Liver (tissue), 9 donors: ENCODE data around the gene TPGS2. TPM values are rescaled to one million over a fixed set of nuclear protein-coding genes. Genes with fewer than 3 reads are reported as not detected.

Source experiments
- DNase-seq: peaks from one replicate; pipeline ENCODE4 v3.0.0-alpha.2; 2017; ENCODE audit warnings: low spot score
- H3K27ac ChIP-seq, 2 donors: one replicate each; pipeline ENCODE4 v1.7.0; 2013; ENCODE audit warnings: inconsistent platforms in 2 of 2, low read length in 2 of 2, control low read depth in 1 of 2, low read depth in 1 of 2, mild to moderate bottlenecking in 1 of 2
- H3K27me3 ChIP-seq, 4 donors: one replicate each; pipeline versions ENCODE4 v1.6.1 to v1.7.0; 2013; ENCODE audit warnings: low read length in 3 of 4, inconsistent platforms in 1 of 4, mild to moderate bottlenecking in 1 of 4, moderate library complexity in 1 of 4; ENCODE audit not compliant: control insufficient read depth in 4 of 4, insufficient read depth in 4 of 4
- H3K36me3 ChIP-seq, 4 donors: one replicate each; pipeline versions ENCODE4 v1.6.1 to v1.7.0; 2013; ENCODE audit warnings: low read length in 3 of 4, mild to moderate bottlenecking in 3 of 4, low read depth in 1 of 4, moderate library complexity in 1 of 4; ENCODE audit not compliant: control insufficient read depth in 4 of 4, insufficient read depth in 3 of 4
- H3K4me1 ChIP-seq, 4 donors: one replicate each; pipeline versions ENCODE4 v1.6.1 to v1.7.0; 2013; ENCODE audit warnings: low read length in 3 of 4, mild to moderate bottlenecking in 3 of 4, moderate library complexity in 1 of 4; ENCODE audit not compliant: control insufficient read depth in 4 of 4, insufficient read depth in 4 of 4
- H3K4me3 ChIP-seq, 3 donors: one replicate each; pipeline versions ENCODE4 v1.6.1 to v1.7.0; 2013; ENCODE audit warnings: low read length in 3 of 3, control low read depth in 1 of 3, low read depth in 1 of 3, mild to moderate bottlenecking in 1 of 3
- H3K9ac ChIP-seq, 2 donors: one replicate each; pipeline ENCODE4 v1.7.0; 2013; ENCODE audit warnings: low read length in 2 of 2, mild to moderate bottlenecking in 2 of 2, moderate library complexity in 2 of 2, control low read depth in 1 of 2, low read depth in 1 of 2
- H3K9me3 ChIP-seq, 4 donors: one replicate each; pipeline versions ENCODE4 v1.6.1 to v1.7.0; 2013; ENCODE audit warnings: low read length in 3 of 4; ENCODE audit not compliant: control insufficient read depth in 4 of 4
- ATF3 ChIP-seq: IDR thresholded peaks from 2 replicates; pipeline ENCODE4 v1.6.1; 2016; ENCODE audit warnings: antibody characterized with exemption
- CTCF ChIP-seq: fragments of 150-350 bp; IDR thresholded peaks from 2 replicates; pipeline ENCODE4 v1.5.1; 2017; ENCODE audit warnings: improper control_type of control experiment, low read depth, low read length; ENCODE audit not compliant: missing input control
- EGR1 ChIP-seq, 2 donors: IDR thresholded peaks; 2 replicates each; pipeline ENCODE4 v1.6.1; 2016 to 2018; ENCODE audit warnings: antibody characterized with exemption in 2 of 2, low read depth in 2 of 2
- FOXA1 ChIP-seq: IDR thresholded peaks from 2 replicates; pipeline ENCODE4 v1.6.1; 2016; ENCODE audit warnings: antibody characterized with exemption
- FOXA2 ChIP-seq: IDR thresholded peaks from 2 replicates; pipeline ENCODE4 v1.6.1; 2016; ENCODE audit warnings: antibody characterized with exemption
- GABPA ChIP-seq, 2 donors: IDR thresholded peaks in 1 of 2; conservative IDR thresholded peaks in 1 of 2; 2 replicates each; pipeline ENCODE4 v1.6.1; 2016; ENCODE audit warnings: antibody characterized with exemption in 2 of 2, mild to moderate bottlenecking in 1 of 2, moderate library complexity in 1 of 2
- HNF4A ChIP-seq, 2 donors: conservative IDR thresholded peaks; 2 replicates each; pipeline ENCODE4 v1.6.1; 2016; ENCODE audit warnings: antibody characterized with exemption in 2 of 2, mild to moderate bottlenecking in 2 of 2
- HNF4G ChIP-seq: IDR thresholded peaks from 2 replicates; pipeline ENCODE4 v1.6.1; 2016; ENCODE audit warnings: antibody characterized with exemption
- JUND ChIP-seq, 2 donors: IDR thresholded peaks; 2 replicates each; pipeline ENCODE4 v1.6.1; 2016; ENCODE audit warnings: antibody characterized with exemption in 2 of 2
- MAX ChIP-seq: IDR thresholded peaks from 2 replicates; pipeline ENCODE4 v1.6.1; 2016; ENCODE audit warnings: antibody characterized with exemption
- NR2F2 ChIP-seq: IDR thresholded peaks from 2 replicates; pipeline ENCODE4 v1.6.1; 2016; ENCODE audit warnings: antibody characterized with exemption
- RAD21 ChIP-seq, 2 donors: IDR thresholded peaks; 2 replicates each; pipeline ENCODE4 v1.6.1; 2016; ENCODE audit warnings: antibody characterized with exemption in 2 of 2, mild to moderate bottlenecking in 2 of 2
- REST ChIP-seq: IDR thresholded peaks from 2 replicates; pipeline ENCODE4 v1.6.1; 2016; ENCODE audit warnings: antibody characterized with exemption, mild to moderate bottlenecking
- RXRA ChIP-seq, 2 donors: IDR thresholded peaks; 2 replicates each; pipeline ENCODE4 v1.6.1; 2017 to 2018; ENCODE audit warnings: antibody characterized with exemption in 2 of 2, mild to moderate bottlenecking in 1 of 2
- SP1 ChIP-seq: IDR thresholded peaks from 2 replicates; pipeline ENCODE4 v1.6.1; 2018; ENCODE audit warnings: antibody characterized with exemption, mild to moderate bottlenecking
- TAF1 ChIP-seq: conservative IDR thresholded peaks from 2 replicates; pipeline ENCODE4 v1.6.1; 2016; ENCODE audit warnings: antibody characterized with exemption, mild to moderate bottlenecking
- YY1 ChIP-seq: IDR thresholded peaks from 2 replicates; pipeline ENCODE4 v1.6.1; 2016; ENCODE audit warnings: antibody characterized with exemption, mild to moderate bottlenecking
- ZBTB33 ChIP-seq: IDR thresholded peaks from 2 replicates; pipeline ENCODE4 v1.6.1; 2016; ENCODE audit warnings: antibody characterized with exemption
- WGBS: extraction: QIAGEN DNeasy Blood & Tissue Kit; methylation state at CpG from one replicate; pipeline ENCODE4 v1.1.7; 2013; 5-methylcytosine and 5-hydroxymethylcytosine counted together
- polyA plus RNA-seq, 2 donors: library from polyadenylated mRNA; stranded (reverse) in 1 of 2; unstranded in 1 of 2; fragments of 200-250 nt in 1 of 2; fragments of >200 nt in 1 of 2; fragmentation: Nextera tagmentation in 1 of 2; extraction: Ambion mirVana in 1 of 2; gene quantifications; one replicate each; pipeline versions ENCODE4 v1.2.1 to v1.2.3, GENCODE V29; 2013 to 2015
- total RNA-seq, 2 donors: library from RNA; depleted of rRNA; stranded (reverse); fragments of >200 nt; gene quantifications; one replicate each; pipeline ENCODE4 v1.2.3, GENCODE V29; 2014
- donor health status: healthy.
- donor health status: healthy.
- donor health status: healthy.
- donor health status: healthy.
- donor health status: healthy.

TPGS2 gene
- total and polyA plus RNA-seq, 4 donors: 20.2 to 57.4 (median 21.2) TPM

GRCh38 chr18:36821681-36822080 is 7.1 kb downstream of the TPGS2 start:
- Histone ChIP-seq H3K9ac (no peak overlapping the region), H3K27ac (no peak overlapping the region), H3K4me1 (no peaks in the 10 kb centered on the region), H3K9me3 (no peaks in the 10 kb centered on the region), H3K36me3 (peaks cover 0 to 4% (median 0%) of the 10 kb centered on the region in 4 donors), H3K27me3 (no peaks in the 10 kb centered on the region), H3K4me3 (no peak overlapping the region)
- WGBS: 99% methylated on average over 4 of the region's 4 CpGs
- no peak for DNase-seq
- TF ChIP-seq GABPA (IDR thresholded peaks at IDR 0.05 in 1 of 2, conservative IDR thresholded peaks at IDR 0.05 in 1 of 2): no peak
- no peak for TF ChIP-seq RAD21 (IDR thresholded peaks at IDR 0.05)
- TF ChIP-seq JUND (IDR thresholded peaks at IDR 0.05): no peak
- TF ChIP-seq NR2F2: no peak
- no peak for TF ChIP-seq REST
- TF ChIP-seq FOXA2: no peak
- TF ChIP-seq HNF4A (conservative IDR thresholded peaks at IDR 0.05): no peak
- TF ChIP-seq MAX: no peak
- no peak for TF ChIP-seq FOXA1
- no peak for TF ChIP-seq EGR1 (IDR thresholded peaks at IDR 0.05; ENCODE audit: low read depth in 2 of 2)
- TF ChIP-seq RXRA (IDR thresholded peaks at IDR 0.05): no peak
- no peak for TF ChIP-seq ZBTB33

GRCh38 chr18:36819621-36820020 is 9.2 kb downstream of the TPGS2 start:
- no peaks in the 10 kb centered on the region for H3K9me3 ChIP-seq
- H3K9ac ChIP-seq: no peak overlapping the region
- H3K36me3 ChIP-seq: peaks cover 0 to 4% (median 1%) of the 10 kb centered on the region in 4 donors

More at GRCh38 chr18:36819621-36820020, 9.2 kb downstream of the TPGS2 start:
- H3K4me1 ChIP-seq: no peaks in the 10 kb centered on the region
- TF ChIP-seq MAX: no peak
- TF ChIP-seq JUND (IDR thresholded peaks at IDR 0.05): no peak
- no peak for TF ChIP-seq FOXA1
- TF ChIP-seq RAD21 (IDR thresholded peaks at IDR 0.05): no peak
- TF ChIP-seq RXRA (IDR thresholded peaks at IDR 0.05): no peak
- no peak for TF ChIP-seq HNF4A (conservative IDR thresholded peaks at IDR 0.05)
- no peak for TF ChIP-seq HNF4G
- TF ChIP-seq EGR1 (IDR thresholded peaks at IDR 0.05; ENCODE audit: low read depth in 2 of 2): no peak
- TF ChIP-seq NR2F2: no peak
- no peak for TF ChIP-seq REST
- TF ChIP-seq SP1: no peak
- TF ChIP-seq ZBTB33: no peak
- no peak for TF ChIP-seq FOXA2
- no peak for TF ChIP-seq ATF3
- TF ChIP-seq CTCF: no peak
- no peak for TF ChIP-seq YY1
- no peak for TF ChIP-seq TAF1
- no peak for TF ChIP-seq GABPA (IDR thresholded peaks at IDR 0.05 in 1 of 2, conservative IDR thresholded peaks at IDR 0.05 in 1 of 2)
- no peaks in the 10 kb centered on the region for H3K27me3 ChIP-seq
- DNase-seq: no peak
- no peak overlapping the region for H3K4me3 ChIP-seq
- H3K27ac ChIP-seq: no peak overlapping the region
